Liver (tissue), 9 donors: ENCODE measurements around the gene CAB39. TPM values are rescaled to one million over a fixed set of nuclear protein-coding genes. Genes with fewer than 3 reads are reported as not detected.

Experiments used
- DNase-seq: peaks from one replicate; pipeline ENCODE4 v3.0.0-alpha.2; 2017; ENCODE audit warnings: low spot score
- H3K27ac ChIP-seq, 2 donors: one replicate each; pipeline ENCODE4 v1.7.0; 2013; ENCODE audit warnings: inconsistent platforms in 2 of 2, low read length in 2 of 2, control low read depth in 1 of 2, low read depth in 1 of 2, mild to moderate bottlenecking in 1 of 2
- H3K27me3 ChIP-seq, 4 donors: one replicate each; pipeline versions ENCODE4 v1.6.1 to v1.7.0; 2013; ENCODE audit warnings: low read length in 3 of 4, inconsistent platforms in 1 of 4, mild to moderate bottlenecking in 1 of 4, moderate library complexity in 1 of 4; ENCODE audit not compliant: control insufficient read depth in 4 of 4, insufficient read depth in 4 of 4
- H3K36me3 ChIP-seq, 4 donors: one replicate each; pipeline versions ENCODE4 v1.6.1 to v1.7.0; 2013; ENCODE audit warnings: low read length in 3 of 4, mild to moderate bottlenecking in 3 of 4, low read depth in 1 of 4, moderate library complexity in 1 of 4; ENCODE audit not compliant: control insufficient read depth in 4 of 4, insufficient read depth in 3 of 4
- H3K4me1 ChIP-seq, 4 donors: one replicate each; pipeline versions ENCODE4 v1.6.1 to v1.7.0; 2013; ENCODE audit warnings: low read length in 3 of 4, mild to moderate bottlenecking in 3 of 4, moderate library complexity in 1 of 4; ENCODE audit not compliant: control insufficient read depth in 4 of 4, insufficient read depth in 4 of 4
- H3K4me3 ChIP-seq, 3 donors: one replicate each; pipeline versions ENCODE4 v1.6.1 to v1.7.0; 2013; ENCODE audit warnings: low read length in 3 of 3, control low read depth in 1 of 3, low read depth in 1 of 3, mild to moderate bottlenecking in 1 of 3
- H3K9ac ChIP-seq, 2 donors: one replicate each; pipeline ENCODE4 v1.7.0; 2013; ENCODE audit warnings: low read length in 2 of 2, mild to moderate bottlenecking in 2 of 2, moderate library complexity in 2 of 2, control low read depth in 1 of 2, low read depth in 1 of 2
- H3K9me3 ChIP-seq, 4 donors: one replicate each; pipeline versions ENCODE4 v1.6.1 to v1.7.0; 2013; ENCODE audit warnings: low read length in 3 of 4; ENCODE audit not compliant: control insufficient read depth in 4 of 4
- ATF3 ChIP-seq: IDR thresholded peaks from 2 replicates; pipeline ENCODE4 v1.6.1; 2016; ENCODE audit warnings: antibody characterized with exemption
- CTCF ChIP-seq: fragments of 150-350 bp; IDR thresholded peaks from 2 replicates; pipeline ENCODE4 v1.5.1; 2017; ENCODE audit warnings: improper control_type of control experiment, low read depth, low read length; ENCODE audit not compliant: missing input control
- EGR1 ChIP-seq, 2 donors: IDR thresholded peaks; 2 replicates each; pipeline ENCODE4 v1.6.1; 2016 to 2018; ENCODE audit warnings: antibody characterized with exemption in 2 of 2, low read depth in 2 of 2
- FOXA1 ChIP-seq: IDR thresholded peaks from 2 replicates; pipeline ENCODE4 v1.6.1; 2016; ENCODE audit warnings: antibody characterized with exemption
- FOXA2 ChIP-seq: IDR thresholded peaks from 2 replicates; pipeline ENCODE4 v1.6.1; 2016; ENCODE audit warnings: antibody characterized with exemption
- GABPA ChIP-seq, 2 donors: IDR thresholded peaks in 1 of 2; conservative IDR thresholded peaks in 1 of 2; 2 replicates each; pipeline ENCODE4 v1.6.1; 2016; ENCODE audit warnings: antibody characterized with exemption in 2 of 2, mild to moderate bottlenecking in 1 of 2, moderate library complexity in 1 of 2
- HNF4A ChIP-seq, 2 donors: conservative IDR thresholded peaks; 2 replicates each; pipeline ENCODE4 v1.6.1; 2016; ENCODE audit warnings: antibody characterized with exemption in 2 of 2, mild to moderate bottlenecking in 2 of 2
- JUND ChIP-seq, 2 donors: IDR thresholded peaks; 2 replicates each; pipeline ENCODE4 v1.6.1; 2016; ENCODE audit warnings: antibody characterized with exemption in 2 of 2
- MAX ChIP-seq: IDR thresholded peaks from 2 replicates; pipeline ENCODE4 v1.6.1; 2016; ENCODE audit warnings: antibody characterized with exemption
- RAD21 ChIP-seq, 2 donors: IDR thresholded peaks; 2 replicates each; pipeline ENCODE4 v1.6.1; 2016; ENCODE audit warnings: antibody characterized with exemption in 2 of 2, mild to moderate bottlenecking in 2 of 2
- REST ChIP-seq: IDR thresholded peaks from 2 replicates; pipeline ENCODE4 v1.6.1; 2016; ENCODE audit warnings: antibody characterized with exemption, mild to moderate bottlenecking
- RXRA ChIP-seq, 2 donors: IDR thresholded peaks; 2 replicates each; pipeline ENCODE4 v1.6.1; 2017 to 2018; ENCODE audit warnings: antibody characterized with exemption in 2 of 2, mild to moderate bottlenecking in 1 of 2
- SP1 ChIP-seq: IDR thresholded peaks from 2 replicates; pipeline ENCODE4 v1.6.1; 2018; ENCODE audit warnings: antibody characterized with exemption, mild to moderate bottlenecking
- TAF1 ChIP-seq: conservative IDR thresholded peaks from 2 replicates; pipeline ENCODE4 v1.6.1; 2016; ENCODE audit warnings: antibody characterized with exemption, mild to moderate bottlenecking
- ZBTB33 ChIP-seq: IDR thresholded peaks from 2 replicates; pipeline ENCODE4 v1.6.1; 2016; ENCODE audit warnings: antibody characterized with exemption
- WGBS: extraction: QIAGEN DNeasy Blood & Tissue Kit; methylation state at CpG from one replicate; pipeline ENCODE4 v1.1.7; 2013; 5-methylcytosine and 5-hydroxymethylcytosine counted together
- polyA plus RNA-seq, 2 donors: library from polyadenylated mRNA; stranded (reverse) in 1 of 2; unstranded in 1 of 2; fragments of 200-250 nt in 1 of 2; fragments of >200 nt in 1 of 2; fragmentation: Nextera tagmentation in 1 of 2; extraction: Ambion mirVana in 1 of 2; gene quantifications; one replicate each; pipeline versions ENCODE4 v1.2.1 to v1.2.3, GENCODE V29; 2013 to 2015
- total RNA-seq, 2 donors: library from RNA; depleted of rRNA; stranded (reverse); fragments of >200 nt; gene quantifications; one replicate each; pipeline ENCODE4 v1.2.3, GENCODE V29; 2014
- donor health status: healthy.
- donor health status: healthy.
- donor health status: healthy.
- donor health status: healthy.
- donor health status: healthy.

Gene CAB39
- total and polyA plus RNA-seq, 4 donors, result 9.2 to 39.8 (median 26.5) TPM

- WGBS, result 97% methylated on average over 4 of the region's 4 CpGs
- Histone ChIP-seq H3K9ac (no peak overlapping the region), H3K27me3 (no peaks in the 10 kb centered on the region), H3K9me3 (no peaks in the 10 kb centered on the region), H3K36me3 (peaks cover 0 to 5% (median under 1%) of the 10 kb centered on the region in 4 donors), H3K4me1 (no peaks in the 10 kb centered on the region), H3K4me3 (no peak overlapping the region), H3K27ac (no peak overlapping the region)
- no peak for DNase-seq
- no peak for TF ChIP-seq FOXA1
- TF ChIP-seq FOXA2, result no peak
These were observed 33.6 kb downstream of the CAB39 start for GRCh38 chr2:230746213-230746612.

GRCh38 chr2:230748087-230748486, 35.4 kb downstream of the CAB39 start:
- Histone ChIP-seq H3K9me3 (no peaks in the 10 kb centered on the region), H3K36me3 (peaks cover 0 to 4% (median under 1%) of the 10 kb centered on the region in 4 donors), H3K4me3 (no peak overlapping the region), H3K4me1 (no peaks in the 10 kb centered on the region), H3K27me3 (no peaks in the 10 kb centered on the region), H3K27ac (no peak overlapping the region), H3K9ac (no peak overlapping the region)
- no peak for DNase-seq
- WGBS, result 92% methylated on average over 2 of the region's 2 CpGs
- TF ChIP-seq SP1 (no peak), REST (no peak), RXRA (IDR thresholded peaks at IDR 0.05) (no peak), JUND (IDR thresholded peaks at IDR 0.05) (no peak), FOXA1 (no peak), MAX (no peak), HNF4A (conservative IDR thresholded peaks at IDR 0.05) (no peak), EGR1 (IDR thresholded peaks at IDR 0.05; ENCODE audit: low read depth in 2 of 2) (no peak), TAF1 (no peak), RAD21 (IDR thresholded peaks at IDR 0.05) (no peak), ATF3 (no peak), CTCF (no peak), ZBTB33 (no peak), GABPA (IDR thresholded peaks at IDR 0.05 in 1 of 2, conservative IDR thresholded peaks at IDR 0.05 in 1 of 2) (no peak)
